Medulla oblongata (tissue), 1 donor: ENCODE data around the gene F5.

ENCODE experiments used
- DNase-seq: peaks from one replicate; pipeline ENCODE4 v3.0.0-alpha.2; 2015; ENCODE audit errors: extremely low spot score

Gene F5

DNA sequence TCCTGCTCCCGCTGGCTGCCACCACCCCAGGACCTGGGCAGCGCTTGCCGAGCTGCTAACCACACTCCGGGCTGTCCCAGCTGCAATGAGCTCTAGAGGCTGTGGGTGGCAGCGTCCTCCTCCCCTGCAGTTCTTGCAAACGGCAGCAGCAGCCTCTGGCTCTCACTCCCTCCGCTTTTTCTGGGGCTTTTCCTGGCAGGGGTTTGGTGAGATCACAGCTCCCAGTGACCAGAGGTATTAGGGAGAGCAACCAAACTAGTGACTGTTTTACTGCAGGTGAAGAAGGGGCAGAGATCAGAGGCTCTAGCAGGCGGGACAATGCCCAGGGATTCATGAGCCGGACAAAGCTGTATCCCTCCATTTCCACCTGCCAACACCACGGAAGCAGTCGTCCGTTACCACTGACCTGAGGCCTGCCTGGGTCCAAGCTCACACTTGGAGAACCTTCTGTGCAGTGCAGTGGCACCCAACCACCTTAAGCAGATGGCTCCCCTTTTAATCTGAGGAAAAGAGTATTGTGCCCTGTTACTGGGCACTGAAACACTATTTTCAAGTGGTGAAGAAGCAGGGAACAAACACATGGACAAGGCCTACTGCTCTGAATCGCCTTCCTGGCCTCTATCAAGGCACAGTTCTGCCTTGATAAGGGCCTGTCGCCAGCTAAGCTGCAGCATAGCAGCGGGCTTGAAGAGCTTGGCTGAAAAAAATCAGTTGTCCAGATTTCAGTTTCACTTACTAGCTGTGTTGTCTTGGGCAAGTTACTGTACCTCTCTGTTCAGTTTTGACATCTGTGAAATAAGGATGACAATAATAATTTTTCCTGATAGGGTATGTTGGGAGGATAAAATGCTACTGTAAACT is at the start of gene F5:
Gene F5 (minus strand): TSS at position 87 of the 861 bp plus-strand sequence. CDS start 95 bp downstream, outside the sequence.
- DNase-seq = peak; percentile 74

- no peak for DNase-seq
These were observed 48.6 kb upstream of the F5 start for GRCh38 chr1:169634877-169635276.

DNA sequence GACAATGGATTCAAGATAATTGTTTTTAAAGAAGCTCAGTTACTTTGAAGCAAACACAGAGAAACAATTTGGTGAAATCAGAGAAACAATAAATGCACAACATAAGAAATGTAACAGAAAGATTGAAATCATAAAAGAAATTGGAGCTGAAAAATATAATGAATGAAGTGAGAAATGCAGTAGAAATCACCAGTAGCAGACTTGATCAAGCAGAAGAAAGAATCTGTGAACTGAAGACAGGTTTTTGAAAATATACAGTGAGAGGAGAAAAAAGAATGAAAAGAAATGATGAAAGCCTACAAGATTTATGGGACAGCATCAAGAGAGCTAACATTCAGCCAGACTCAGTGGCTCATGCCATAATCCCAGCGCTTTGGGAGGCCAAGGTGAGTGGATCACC is 47.9 kb upstream of the F5 start:
- no peak for DNase-seq

DNA sequence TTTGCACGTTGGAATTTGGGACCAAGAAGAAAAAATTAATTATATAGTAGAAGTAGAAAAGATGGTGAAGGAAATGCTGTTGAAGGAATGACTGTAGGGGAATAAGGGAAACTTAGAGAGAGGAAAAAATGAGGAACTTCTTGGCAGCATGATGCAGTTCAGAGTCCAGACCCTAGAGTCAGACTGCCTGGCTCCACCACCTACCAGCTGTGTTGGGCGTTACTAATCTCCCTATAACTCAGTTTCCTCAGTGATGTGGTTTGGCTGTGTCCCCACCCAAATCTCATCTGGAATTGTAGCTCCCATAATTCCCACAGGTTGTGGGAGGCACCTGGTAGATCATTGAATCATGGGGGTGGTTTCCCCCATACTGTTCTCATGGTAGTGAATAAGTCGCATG is 45.0 kb upstream of the F5 start:
- DNase-seq = no peak

DNA sequence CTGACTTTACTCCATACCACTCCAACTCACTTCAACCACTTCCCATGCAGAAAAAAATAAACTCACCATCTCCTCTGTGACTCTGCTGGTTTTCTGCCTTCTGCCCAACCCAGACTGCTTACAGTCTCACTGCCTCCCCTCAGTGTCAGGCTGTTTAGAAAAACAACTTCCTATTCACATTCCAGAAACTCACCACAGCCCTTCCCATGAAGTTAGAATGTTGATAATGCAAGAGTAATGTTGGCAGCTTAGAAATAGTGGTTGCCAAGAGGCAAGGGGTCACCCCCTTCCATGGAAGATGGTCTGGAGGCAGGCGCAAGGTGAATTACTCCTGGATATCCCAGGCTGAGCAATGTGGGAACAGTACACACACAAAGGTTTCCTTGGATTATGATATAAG is 43.7 kb upstream of the F5 start, which contains the start of gene SELP:
Gene SELP (minus strand): TSS at position 119 of the 400 bp plus-strand sequence. CDS start 50 bp downstream, at position 69.
- no peak for DNase-seq

DNA sequence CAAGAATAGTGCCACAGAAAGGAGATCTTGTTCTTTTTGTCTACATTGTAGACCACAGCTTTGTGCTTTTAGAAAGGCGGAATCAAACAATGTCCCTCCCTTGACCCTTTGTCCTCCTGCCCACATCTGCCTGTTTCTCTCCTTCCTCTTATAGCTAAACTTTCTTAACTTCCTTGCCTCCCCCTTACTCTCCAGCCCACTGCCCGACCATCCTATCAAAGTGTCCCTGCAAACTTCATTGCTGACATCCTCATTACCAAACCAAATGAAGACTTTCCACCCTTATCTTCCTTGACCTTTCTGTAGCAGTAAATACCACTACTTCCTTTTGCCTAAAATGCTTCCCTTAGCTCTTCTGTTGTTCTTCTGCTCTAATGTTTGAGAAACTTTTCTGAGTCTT is 38.6 kb upstream of the F5 start:
- DNase-seq = no peak

- DNase-seq = no peak
These were observed 37.8 kb upstream of the F5 start for GRCh38 chr1:169624122-169624521.

DNA sequence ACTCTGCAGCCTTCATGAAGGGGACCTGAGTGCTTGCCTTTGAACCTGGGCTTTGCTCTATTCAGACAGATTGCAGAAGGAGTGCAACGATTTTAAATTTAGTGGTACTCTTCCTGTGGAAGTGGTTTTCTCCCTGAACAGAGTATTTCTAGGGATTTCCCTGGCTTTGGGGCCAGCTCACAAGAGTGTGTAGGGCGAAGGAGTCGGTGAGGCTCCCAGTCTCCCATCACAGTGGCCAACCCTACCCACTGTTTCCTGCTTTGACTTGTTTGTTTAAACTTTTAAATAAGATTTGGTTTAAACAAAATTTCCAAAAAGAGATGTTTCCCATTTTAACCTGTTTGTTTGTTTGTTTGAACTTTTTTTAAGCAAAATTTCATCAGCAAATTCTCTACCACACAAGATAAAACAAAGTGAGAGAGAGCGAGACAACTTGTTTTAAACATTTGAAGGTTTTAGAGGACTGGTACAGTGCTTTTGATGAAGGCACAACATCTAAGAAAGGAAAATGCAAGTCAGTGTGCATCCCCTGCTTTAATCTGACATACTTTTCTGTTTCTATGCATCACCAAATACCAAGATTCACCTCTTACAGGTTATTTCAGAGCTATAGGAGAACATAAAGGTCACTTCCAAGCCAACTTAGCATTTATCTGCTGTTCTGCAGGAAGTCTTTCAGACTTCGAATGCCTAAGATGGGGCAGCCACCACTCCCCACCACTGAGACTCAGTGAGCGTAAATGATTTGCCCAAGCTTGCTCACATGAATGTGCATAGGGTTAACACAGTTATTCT is 37.0 kb upstream of the F5 start:
- DNase-seq = no peak

DNA sequence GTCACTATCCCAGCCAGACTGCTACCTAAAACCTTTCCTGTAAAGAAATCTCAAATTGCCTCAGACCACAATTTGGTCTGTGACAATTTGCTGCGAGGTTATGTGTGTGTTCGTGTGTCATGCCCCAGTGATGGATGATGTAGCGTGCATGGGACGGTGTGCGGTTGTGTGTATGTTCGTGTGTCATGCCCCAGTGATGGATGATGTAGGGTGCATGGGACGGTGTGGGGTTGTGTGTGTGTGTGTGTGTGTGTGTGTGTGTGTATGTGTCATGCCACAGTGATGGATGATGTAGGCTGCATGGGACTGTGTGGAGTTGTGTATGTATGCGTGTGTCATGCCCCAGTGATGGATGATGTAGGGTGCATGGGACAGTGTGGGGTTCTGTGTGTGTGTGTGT is 34.3 kb upstream of the F5 start:
- DNase-seq = no peak

GRCh38 chr1:169618367-169618766 is 32.1 kb upstream of the F5 start:
- DNase-seq = no peak

- DNase-seq = no peak
These were observed 29.5 kb upstream of the F5 start for GRCh38 chr1:169615803-169616202.

GRCh38 chr1:169610858-169611257 is 24.6 kb upstream of the F5 start:
- no peak for DNase-seq

DNA sequence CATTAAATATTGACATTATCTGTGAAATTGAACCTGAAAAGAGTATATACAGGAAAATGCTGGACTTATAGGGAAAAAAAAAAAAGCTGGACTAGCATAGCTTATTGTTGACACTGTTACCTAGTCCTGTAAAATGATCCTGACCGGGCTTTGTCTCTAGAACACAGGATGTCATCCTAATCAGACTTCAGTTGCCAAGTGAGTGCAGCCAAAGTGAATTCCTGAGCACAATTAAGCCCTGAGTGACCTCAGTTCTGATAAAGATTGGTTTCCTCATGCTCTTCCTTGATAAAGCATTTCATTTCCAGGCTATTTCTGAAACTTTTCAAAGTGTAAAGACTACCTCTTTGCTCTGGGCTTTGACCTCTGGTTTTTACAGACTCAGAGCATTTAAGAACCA is 23.8 kb upstream of the F5 start:
- DNase-seq = no peak

DNA sequence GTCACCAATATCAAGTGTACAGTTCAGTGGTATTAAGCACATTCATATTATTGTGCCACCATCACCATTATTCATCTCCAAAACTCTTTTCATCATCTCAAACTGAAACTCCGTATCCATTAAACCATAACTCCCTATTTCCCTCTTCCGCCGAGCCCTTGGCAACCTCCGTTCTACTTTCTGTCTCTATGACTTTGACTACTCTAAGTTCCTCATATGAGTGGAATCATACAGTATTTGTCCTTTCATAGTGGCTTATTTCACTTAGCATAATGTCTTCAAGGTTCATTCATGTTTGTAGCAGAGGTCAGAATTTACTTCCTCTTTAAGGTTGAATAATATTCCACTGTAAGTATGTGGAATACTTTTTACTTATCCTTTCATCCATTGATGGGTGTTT is 21.9 kb upstream of the F5 start:
- no peak for DNase-seq

DNA sequence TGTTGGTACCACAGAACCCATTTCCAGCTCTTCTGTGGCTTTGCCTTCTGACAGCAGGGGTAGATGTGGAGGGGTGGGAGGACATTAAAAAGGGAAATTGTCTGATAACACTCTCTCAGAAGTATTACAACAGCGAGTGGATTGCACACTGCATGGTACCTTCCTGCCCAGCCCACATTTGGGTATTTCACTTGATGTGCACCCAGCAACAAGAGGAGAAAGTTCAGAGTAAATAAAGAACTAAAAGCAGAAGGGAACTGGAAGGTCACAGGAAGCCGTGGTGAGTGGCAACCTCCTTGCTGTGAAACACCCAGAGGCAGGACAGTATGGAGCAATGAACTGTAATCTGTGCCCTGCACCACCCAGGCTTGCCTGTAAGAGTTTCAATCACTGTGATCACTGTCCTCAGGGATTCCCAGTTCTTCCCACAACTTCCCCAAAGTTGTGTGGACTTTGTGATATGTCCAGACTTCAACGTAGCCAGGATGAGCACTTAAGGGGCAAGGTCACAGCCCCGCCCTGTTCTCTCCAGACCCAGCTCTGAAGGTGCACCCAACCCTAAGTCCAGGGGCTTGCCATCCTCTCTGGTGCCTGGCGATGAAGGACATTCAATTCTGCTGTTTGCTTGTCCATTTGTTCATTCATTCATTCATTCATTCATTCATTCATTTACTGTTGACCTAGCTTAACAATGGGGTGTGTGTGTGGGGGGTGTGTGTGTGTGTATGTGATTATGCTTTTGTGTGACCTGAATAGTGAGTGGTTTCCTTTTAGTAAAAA is 18.7 kb upstream of the F5 start:
- peak; percentile 33 for DNase-seq

DNA sequence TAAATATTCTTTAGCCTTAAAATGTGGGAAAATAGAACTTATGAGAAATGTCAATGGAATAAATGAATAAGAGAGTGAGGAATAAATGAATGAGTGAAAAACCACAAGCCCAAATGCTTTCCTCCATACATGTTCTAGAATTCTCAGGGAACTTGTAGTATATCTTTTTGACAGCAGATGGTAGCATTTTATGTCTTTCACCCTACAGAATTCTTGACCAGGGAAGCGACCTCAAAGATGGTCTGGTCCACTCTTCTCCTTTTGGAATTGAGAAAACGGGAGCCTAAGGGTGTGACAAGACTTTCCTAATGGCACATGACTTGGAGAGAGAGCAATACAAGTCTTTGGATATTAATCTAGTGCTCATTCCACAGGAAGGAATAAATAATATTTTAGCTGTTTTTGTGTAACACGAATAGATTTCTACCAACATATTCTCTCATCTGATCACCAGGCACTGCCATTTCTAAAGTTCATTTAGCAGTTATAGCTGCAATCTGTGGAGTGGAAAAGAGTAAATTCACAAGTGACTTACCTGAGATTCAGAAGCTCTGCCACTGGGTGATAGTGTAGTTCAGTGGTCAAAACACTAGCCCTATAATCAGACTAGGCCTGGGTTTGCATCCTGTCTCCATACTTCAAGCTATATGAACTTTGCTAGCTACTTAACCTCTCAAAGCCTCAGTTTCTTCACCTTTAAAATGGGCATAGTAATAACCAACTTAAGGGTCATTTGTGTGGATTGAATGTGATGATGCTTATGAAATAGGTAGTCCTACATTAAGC is 15.0 kb upstream of the F5 start:
- peak; percentile 73 for DNase-seq

- DNase-seq = no peak
These were observed 9.8 kb upstream of the F5 start for GRCh38 chr1:169595764-169596711.

DNA sequence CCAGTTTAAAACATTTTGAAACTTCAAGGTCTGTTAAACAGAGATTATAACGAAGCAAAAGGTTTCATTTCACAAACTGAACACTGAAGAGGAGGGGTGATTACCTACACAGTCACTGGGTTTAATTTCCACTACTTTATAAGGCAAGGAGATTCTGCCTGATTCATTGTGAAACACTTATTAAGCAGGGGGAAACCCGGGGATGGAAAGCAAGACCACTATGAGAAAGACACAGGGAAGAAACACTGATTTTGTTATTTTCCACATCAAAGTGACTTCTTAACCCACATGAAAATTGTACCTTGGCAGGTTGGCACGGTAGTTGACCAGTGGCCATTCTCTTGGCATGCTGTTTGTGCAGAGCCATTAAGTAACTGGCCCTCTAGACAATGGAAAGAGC is 8.1 kb upstream of the F5 start:
- DNase-seq = no peak

- DNase-seq = no peak
These were observed 4.7 kb upstream of the F5 start for GRCh38 chr1:169590932-169591331.
